PC-9 (cell line): ENCODE measurements around the gene TXLNB. TPM values are rescaled to one million over a fixed set of nuclear protein-coding genes. Genes with fewer than 3 reads are reported as not detected.
"Not testable (repeated sequence)": the region's sequence is repeated elsewhere in the genome, so short reads cannot be mapped to it uniquely, and the experiment has no call there.

ENCODE experiments used
- BruUV-seq: library from RNA; stranded (reverse); fragments of 400-500 nt; replicated peaks from 2 replicates; lab custom pipeline; 2021; lab: Mats Ljungman, UMichigan
- CTCF ChIA-PET: fragments of 300-600 bp; sonication (Branson Sonifier 250); formaldehyde crosslinking; loops from one replicate; lab custom pipeline; 2022; ENCODE audit warnings: antibody characterized with exemption; lab: Charles Lee
- POLR2A ChIA-PET: fragments of 300-600 bp; sonication (Branson Sonifier 250); formaldehyde crosslinking; loops from one replicate; lab custom pipeline; 2022; ENCODE audit warnings: antibody characterized with exemption; ENCODE audit not compliant: unreplicated experiment; lab: Charles Lee
- DNase-seq, 2 experiments: peaks; one replicate each; pipeline versions ENCODE4 v3.0.0 to v3.0.0-alpha.2; 2015 to 2022; ENCODE audit warnings: mixed read lengths in 1 of 2
- H2AFZ ChIP-seq: fragments of 200-600 bp; sonication (generic); 2 replicates; pipeline ENCODE4 v1.8.1; 2017; ENCODE audit warnings: antibody characterized with exemption
- H3F3A ChIP-seq: fragments of 200-600 bp; sonication (generic); 2 replicates; pipeline ENCODE4 v1.8.1; 2017; ENCODE audit warnings: antibody characterized with exemption, mild to moderate bottlenecking, low read depth; ENCODE audit not compliant: insufficient read depth
- H3K27ac ChIP-seq: fragments of 200-600 bp; sonication (generic); 2 replicates; pipeline ENCODE4 v1.6.1; 2016; ENCODE audit warnings: mixed run types
- H3K27me3 ChIP-seq: fragments of 200-600 bp; sonication (generic); 2 replicates; pipeline ENCODE4 v1.6.1; 2016; ENCODE audit warnings: low read depth, mixed run types; ENCODE audit not compliant: insufficient read depth
- H3K36me3 ChIP-seq: fragments of 200-600 bp; sonication (generic); 2 replicates; pipeline ENCODE4 v1.6.1; 2016; ENCODE audit warnings: low read depth, mixed run types
- H3K4me1 ChIP-seq: fragments of 200-600 bp; sonication (generic); replicated peaks from 2 replicates; pipeline ENCODE4 v1.6.1; 2016; ENCODE audit warnings: mixed run types; ENCODE audit not compliant: insufficient read depth
- H3K4me2 ChIP-seq: fragments of 200-600 bp; sonication (generic); 2 replicates; pipeline ENCODE4 v1.6.1; 2017; ENCODE audit warnings: mixed run types
- H3K4me3 ChIP-seq: fragments of 200-600 bp; sonication (generic); 2 replicates; pipeline ENCODE4 v1.6.1; 2016; ENCODE audit warnings: mixed run types
- H3K79me2 ChIP-seq: fragments of 200-600 bp; sonication (generic); 2 replicates; pipeline ENCODE4 v1.6.1; 2017; ENCODE audit warnings: low read depth, mixed run types
- H3K9me2 ChIP-seq: fragments of 200-600 bp; sonication (generic); 2 replicates; pipeline ENCODE4 v1.8.1; 2017; ENCODE audit warnings: mild to moderate bottlenecking; ENCODE audit not compliant: insufficient read depth
- H3K9me3 ChIP-seq: fragments of 200-600 bp; sonication (generic); 2 replicates; pipeline ENCODE4 v1.8.1; 2016; ENCODE audit warnings: low read depth; ENCODE audit not compliant: insufficient read depth
- H4K20me1 ChIP-seq: fragments of 200-600 bp; sonication (generic); 2 replicates; pipeline ENCODE4 v1.8.1; 2017; ENCODE audit not compliant: insufficient read depth
- EZH2 ChIP-seq: fragments of 200-600 bp; sonication (generic); IDR thresholded peaks from 2 replicates; pipeline ENCODE4 v1.8.0; 2017; ENCODE audit warnings: antibody characterized with exemption, low read depth
- intact Hi-C: fragments of 100-400 bp; cut with micrococcal nuclease; formaldehyde crosslinking; loops from one replicate; pipeline ENCODE4 v1.10.0; 2022; ENCODE audit not compliant: unreplicated experiment
- total RNA-seq: library from RNA; stranded (reverse); gene quantifications from 2 replicates; pipeline ENCODE4 v1.2.3, GENCODE V29; 2021
- TF ChIP-seq, protein P1 (sequence below): fragments of 200-600 bp; sonication (generic); conservative IDR thresholded peaks from 2 replicates; pipeline ENCODE4 v1.6.1; 2017; ENCODE audit warnings: mixed run types, antibody characterized with exemption, mild to moderate bottlenecking, moderate library complexity

The TXLNB gene
- total RNA-seq, 1 experiment from 2014 or later = 0.09 TPM

DNA sequence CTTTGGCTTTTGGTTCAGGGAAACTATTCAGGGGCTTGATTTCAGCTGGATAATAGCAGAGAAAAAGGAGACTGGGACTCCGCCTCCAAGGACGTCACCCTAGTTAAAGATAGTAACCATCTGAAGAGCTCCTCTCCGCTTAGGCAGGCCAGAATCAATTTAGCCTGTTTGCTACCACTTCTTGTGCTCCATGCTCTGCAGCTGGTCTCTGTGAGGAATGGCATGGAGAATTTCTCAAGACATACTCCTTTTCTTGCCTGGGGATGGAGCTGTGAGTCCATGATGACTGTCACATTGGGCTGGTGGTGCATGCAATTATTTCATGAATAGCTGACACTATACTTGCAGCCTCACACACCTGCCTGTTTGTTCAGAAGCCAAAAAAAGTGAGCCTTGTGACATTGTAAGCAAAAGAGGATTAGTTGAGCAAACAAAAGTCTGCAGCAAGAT lies 61.4 kb downstream of the TXLNB start:
- no peaks in the 10 kb centered on the region; the same call in 1 of the 2 replicates for H3K9me3 ChIP-seq
- no peak overlapping the region for H2AFZ ChIP-seq
- no peak overlapping the region for H3K4me2 ChIP-seq
- H3K4me3 ChIP-seq = no peak overlapping the region
- no peak overlapping the region for H3K27ac ChIP-seq
- no peak for TF ChIP-seq EZH2
- TF ChIP-seq, protein P1, sequence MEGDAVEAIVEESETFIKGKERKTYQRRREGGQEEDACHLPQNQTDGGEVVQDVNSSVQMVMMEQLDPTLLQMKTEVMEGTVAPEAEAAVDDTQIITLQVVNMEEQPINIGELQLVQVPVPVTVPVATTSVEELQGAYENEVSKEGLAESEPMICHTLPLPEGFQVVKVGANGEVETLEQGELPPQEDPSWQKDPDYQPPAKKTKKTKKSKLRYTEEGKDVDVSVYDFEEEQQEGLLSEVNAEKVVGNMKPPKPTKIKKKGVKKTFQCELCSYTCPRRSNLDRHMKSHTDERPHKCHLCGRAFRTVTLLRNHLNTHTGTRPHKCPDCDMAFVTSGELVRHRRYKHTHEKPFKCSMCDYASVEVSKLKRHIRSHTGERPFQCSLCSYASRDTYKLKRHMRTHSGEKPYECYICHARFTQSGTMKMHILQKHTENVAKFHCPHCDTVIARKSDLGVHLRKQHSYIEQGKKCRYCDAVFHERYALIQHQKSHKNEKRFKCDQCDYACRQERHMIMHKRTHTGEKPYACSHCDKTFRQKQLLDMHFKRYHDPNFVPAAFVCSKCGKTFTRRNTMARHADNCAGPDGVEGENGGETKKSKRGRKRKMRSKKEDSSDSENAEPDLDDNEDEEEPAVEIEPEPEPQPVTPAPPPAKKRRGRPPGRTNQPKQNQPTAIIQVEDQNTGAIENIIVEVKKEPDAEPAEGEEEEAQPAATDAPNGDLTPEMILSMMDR = peak; percentile 41; the same call in 1 of the 2 replicates
- H3K36me3 ChIP-seq = no peaks in the 10 kb centered on the region
- H3K4me1 ChIP-seq = 0 out of 2 replicates have a peak, but pooled peaks cover 8% of the 10 kb centered on the region
- POLR2A ChIA-PET = no interaction called here
- H3K27me3 ChIP-seq = no peaks in the 10 kb centered on the region
- DNase-seq = peak; percentile 6 to 86
- CTCF ChIA-PET = interaction anchor here (0.6 to 1.0 kb wide), 3 partner anchors 11 to 414 kb away, joined by 3 to 5 read pairs (median 3); no protein-coding TSS in a partner anchor
- BruUV-seq = no TSS peak
- no peaks in the 10 kb centered on the region for H3K9me2 ChIP-seq
- no peaks in the 10 kb centered on the region for H4K20me1 ChIP-seq
- H3F3A ChIP-seq = peaks cover 10% of the 10 kb centered on the region; the same call in 1 of the 2 replicates
- intact Hi-C loops = loop anchor here (1.0 kb wide), 1 partner anchor 134 kb away; no protein-coding TSS in a partner anchor
- H3K79me2 ChIP-seq = no peaks in the 10 kb centered on the region

DNA sequence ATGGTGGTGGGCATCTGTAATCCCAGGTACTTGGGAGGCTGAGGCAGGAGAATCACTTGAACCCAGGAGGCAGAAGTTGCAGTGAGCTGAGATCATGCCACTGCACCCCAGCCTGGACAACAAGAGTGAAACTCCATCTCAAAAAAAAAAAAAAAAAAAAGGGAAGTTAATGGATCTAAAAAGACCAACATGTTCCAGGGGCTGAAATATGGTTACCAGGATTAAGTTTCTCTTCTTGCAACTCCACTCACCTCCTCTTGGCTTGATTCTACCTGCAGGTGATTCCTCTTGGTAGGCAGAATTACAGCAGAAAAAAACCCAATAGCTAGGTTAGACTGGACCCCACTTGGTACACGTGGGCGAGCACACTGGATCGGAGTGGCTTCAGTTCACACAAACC lies 63.4 kb downstream of the TXLNB start:
- not testable (repeated sequence) for H3F3A ChIP-seq, BruUV-seq, H3K9me3 ChIP-seq

DNA sequence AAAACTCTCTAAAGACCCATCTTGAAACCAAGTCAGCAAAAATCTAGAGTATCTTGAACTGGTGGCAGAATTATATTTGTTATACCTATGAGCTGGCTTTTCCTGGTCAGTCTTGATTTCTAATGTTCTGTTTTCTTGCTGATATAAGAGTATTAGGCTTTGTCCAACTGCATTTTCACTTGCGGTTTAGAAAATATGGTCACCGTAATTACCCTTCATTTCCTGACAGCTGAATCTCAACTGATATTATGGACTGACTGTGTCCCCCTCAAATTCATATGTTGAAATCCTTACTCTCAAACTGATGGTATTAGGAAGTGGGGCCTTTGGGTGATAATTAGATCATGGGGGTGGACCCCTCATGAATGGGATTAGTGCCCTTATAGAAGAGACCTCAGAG lies 72.1 kb downstream of the TXLNB start:
- CTCF ChIA-PET = interaction anchor here (0.6 to 1.1 kb wide), 4 partner anchors 11 to 175 kb away, joined by 3 to 12 read pairs (median 6); no protein-coding TSS in a partner anchor
- Histone ChIP-seq H3F3A (no peaks in the 10 kb centered on the region), H3K4me3 (no peak overlapping the region), H4K20me1 (no peaks in the 10 kb centered on the region), H3K4me1 (no peaks in the 10 kb centered on the region), H3K9me3 (no peaks in the 10 kb centered on the region), H2AFZ (no peak overlapping the region), H3K27ac (no peak overlapping the region), H3K9me2 (no peaks in the 10 kb centered on the region; the same call in 1 of the 2 replicates), H3K79me2 (no peaks in the 10 kb centered on the region), H3K4me2 (no peak overlapping the region), H3K36me3 (no peaks in the 10 kb centered on the region), H3K27me3 (no peaks in the 10 kb centered on the region)
- POLR2A ChIA-PET = interaction anchor here (0.6 kb wide), 1 partner anchor 188 kb away, joined by 3 read pairs; no protein-coding TSS in a partner anchor
- no peak for DNase-seq
- TF ChIP-seq EZH2 = no peak
- TF ChIP-seq, protein P1 = no peak
- intact Hi-C loops = loop anchor here (1.0 kb wide), 3 partner anchors 145 to 405 kb away; no protein-coding TSS in a partner anchor
- BruUV-seq = no TSS peak

More for the DNA sequence above, 63.4 kb downstream of the TXLNB start:
- H4K20me1 ChIP-seq, H3K27ac ChIP-seq, H2AFZ ChIP-seq, H3K79me2 ChIP-seq, H3K27me3 ChIP-seq, H3K4me1 ChIP-seq, DNase-seq, POLR2A ChIA-PET, H3K9me2 ChIP-seq, CTCF ChIA-PET, H3K4me3 ChIP-seq, H3K4me2 ChIP-seq, H3K36me3 ChIP-seq, intact Hi-C loops: not testable (repeated sequence)
